GM10248 (cell line): ENCODE measurements around the gene ITGA6.

Experiments
- CTCF ChIA-PET: fragments of 300-600 bp; sonication (Branson Sonifier 250); formaldehyde crosslinking; extraction: SDS; loops from one replicate; lab custom pipeline; 2021; ENCODE audit warnings: antibody characterized with exemption; lab: Yijun Ruan, JAX
- POLR2A ChIA-PET: fragments of 350-650 bp; sonication (Branson Sonifier 250); formaldehyde crosslinking; extraction: SDS; loops from one replicate; lab custom pipeline; 2020; ENCODE audit warnings: antibody characterized with exemption; lab: Yijun Ruan, JAX
- DNase-seq: peaks from one replicate; pipeline ENCODE4 v3.0.0; 2012; ENCODE audit errors: extremely low spot score
- CTCF ChIP-seq: IDR thresholded peaks from 2 replicates; pipeline ENCODE4 v1.5.1; 2012; ENCODE audit warnings: mild to moderate bottlenecking, low read depth; ENCODE audit errors: extremely low read depth, missing control alignments, control extremely low read depth

The ITGA6 gene

GRCh38 chr2:172437419-172438341, 10.3 kb downstream of the ITGA6 start:
- TF ChIP-seq CTCF = no peak

GRCh38 chr2:172438741-172439508, 11.5 kb downstream of the ITGA6 start:
- DNase-seq = no peak
- CTCF ChIA-PET = interaction anchor here (0.9 to 6.1 kb wide), 8 partner anchors 9 to 47 kb away, joined by 3 to 34 read pairs (median 3); partner anchors contain the start of gene ITGA6
- TF ChIP-seq CTCF = no peak
- POLR2A ChIA-PET = no interaction called here

More at GRCh38 chr2:172437419-172438341, 10.3 kb downstream of the ITGA6 start:
- CTCF ChIA-PET = interaction anchor here (0.9 to 6.1 kb wide), 6 partner anchors 8 to 23 kb away, joined by 3 to 34 read pairs (median 3); partner anchors contain the start of gene ITGA6
- POLR2A ChIA-PET = no interaction called here
- DNase-seq = no peak

GRCh38 chr2:172439509-172439860, 12.1 kb downstream of the ITGA6 start:
- ChIA-PET CTCF (interaction anchor here (1.0 to 6.1 kb wide), 4 partner anchors 11 to 46 kb away, joined by 3 to 34 read pairs (median 6); no protein-coding TSS in a partner anchor), POLR2A (no interaction called here)
- DNase-seq = no peak
- TF ChIP-seq CTCF = no peak

- DNase-seq = no peak
- no peak for TF ChIP-seq CTCF
- ChIA-PET CTCF (interaction anchor here (1.0 to 6.1 kb wide), 4 partner anchors 11 to 46 kb away, joined by 3 to 34 read pairs (median 6); no protein-coding TSS in a partner anchor), POLR2A (no interaction called here)
These were observed 12.5 kb downstream of the ITGA6 start for GRCh38 chr2:172439911-172440310.

- TF ChIP-seq CTCF = no peak
- ChIA-PET POLR2A (no interaction called here), CTCF (interaction anchor here (0.9 to 6.1 kb wide), 7 partner anchors 9 to 1568 kb away, joined by 3 to 34 read pairs (median 3); no protein-coding TSS in a partner anchor)
- no peak for DNase-seq
These were observed 13.4 kb downstream of the ITGA6 start for GRCh38 chr2:172440795-172441194.
